ENCODE results near the gene AP2A1. TPM values are rescaled to one million over a fixed set of nuclear protein-coding genes. Genes with fewer than 3 reads are reported as not detected.

AP2A1 gene
- total and polyA plus RNA-seq, 2 of the 13 experiments (the other 11 are each of a cell fraction or from before 2014, with no cell fraction given): 22.7 to 39.7 TPM

DNA sequence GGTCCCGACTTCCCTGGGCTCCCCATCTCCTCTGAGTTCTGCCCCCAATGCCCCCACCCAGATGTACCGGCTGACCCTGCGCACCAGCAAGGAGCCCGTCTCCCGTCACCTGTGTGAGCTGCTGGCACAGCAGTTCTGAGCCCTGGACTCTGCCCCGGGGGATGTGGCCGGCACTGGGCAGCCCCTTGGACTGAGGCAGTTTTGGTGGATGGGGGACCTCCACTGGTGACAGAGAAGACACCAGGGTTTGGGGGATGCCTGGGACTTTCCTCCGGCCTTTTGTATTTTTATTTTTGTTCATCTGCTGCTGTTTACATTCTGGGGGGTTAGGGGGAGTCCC, 39.8 kb downstream of the AP2A1 start:
- TF ChIP-seq, protein P1, sequence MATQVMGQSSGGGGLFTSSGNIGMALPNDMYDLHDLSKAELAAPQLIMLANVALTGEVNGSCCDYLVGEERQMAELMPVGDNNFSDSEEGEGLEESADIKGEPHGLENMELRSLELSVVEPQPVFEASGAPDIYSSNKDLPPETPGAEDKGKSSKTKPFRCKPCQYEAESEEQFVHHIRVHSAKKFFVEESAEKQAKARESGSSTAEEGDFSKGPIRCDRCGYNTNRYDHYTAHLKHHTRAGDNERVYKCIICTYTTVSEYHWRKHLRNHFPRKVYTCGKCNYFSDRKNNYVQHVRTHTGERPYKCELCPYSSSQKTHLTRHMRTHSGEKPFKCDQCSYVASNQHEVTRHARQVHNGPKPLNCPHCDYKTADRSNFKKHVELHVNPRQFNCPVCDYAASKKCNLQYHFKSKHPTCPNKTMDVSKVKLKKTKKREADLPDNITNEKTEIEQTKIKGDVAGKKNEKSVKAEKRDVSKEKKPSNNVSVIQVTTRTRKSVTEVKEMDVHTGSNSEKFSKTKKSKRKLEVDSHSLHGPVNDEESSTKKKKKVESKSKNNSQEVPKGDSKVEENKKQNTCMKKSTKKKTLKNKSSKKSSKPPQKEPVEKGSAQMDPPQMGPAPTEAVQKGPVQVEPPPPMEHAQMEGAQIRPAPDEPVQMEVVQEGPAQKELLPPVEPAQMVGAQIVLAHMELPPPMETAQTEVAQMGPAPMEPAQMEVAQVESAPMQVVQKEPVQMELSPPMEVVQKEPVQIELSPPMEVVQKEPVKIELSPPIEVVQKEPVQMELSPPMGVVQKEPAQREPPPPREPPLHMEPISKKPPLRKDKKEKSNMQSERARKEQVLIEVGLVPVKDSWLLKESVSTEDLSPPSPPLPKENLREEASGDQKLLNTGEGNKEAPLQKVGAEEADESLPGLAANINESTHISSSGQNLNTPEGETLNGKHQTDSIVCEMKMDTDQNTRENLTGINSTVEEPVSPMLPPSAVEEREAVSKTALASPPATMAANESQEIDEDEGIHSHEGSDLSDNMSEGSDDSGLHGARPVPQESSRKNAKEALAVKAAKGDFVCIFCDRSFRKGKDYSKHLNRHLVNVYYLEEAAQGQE (IDR thresholded peaks at IDR 0.05; ENCODE audit: borderline replicate concordance in 1 of 2, low read depth in 1 of 2, low read length in 2 of 2): no peak
- TF ChIP-seq, protein P2, sequence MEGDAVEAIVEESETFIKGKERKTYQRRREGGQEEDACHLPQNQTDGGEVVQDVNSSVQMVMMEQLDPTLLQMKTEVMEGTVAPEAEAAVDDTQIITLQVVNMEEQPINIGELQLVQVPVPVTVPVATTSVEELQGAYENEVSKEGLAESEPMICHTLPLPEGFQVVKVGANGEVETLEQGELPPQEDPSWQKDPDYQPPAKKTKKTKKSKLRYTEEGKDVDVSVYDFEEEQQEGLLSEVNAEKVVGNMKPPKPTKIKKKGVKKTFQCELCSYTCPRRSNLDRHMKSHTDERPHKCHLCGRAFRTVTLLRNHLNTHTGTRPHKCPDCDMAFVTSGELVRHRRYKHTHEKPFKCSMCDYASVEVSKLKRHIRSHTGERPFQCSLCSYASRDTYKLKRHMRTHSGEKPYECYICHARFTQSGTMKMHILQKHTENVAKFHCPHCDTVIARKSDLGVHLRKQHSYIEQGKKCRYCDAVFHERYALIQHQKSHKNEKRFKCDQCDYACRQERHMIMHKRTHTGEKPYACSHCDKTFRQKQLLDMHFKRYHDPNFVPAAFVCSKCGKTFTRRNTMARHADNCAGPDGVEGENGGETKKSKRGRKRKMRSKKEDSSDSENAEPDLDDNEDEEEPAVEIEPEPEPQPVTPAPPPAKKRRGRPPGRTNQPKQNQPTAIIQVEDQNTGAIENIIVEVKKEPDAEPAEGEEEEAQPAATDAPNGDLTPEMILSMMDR (CRISPR knock-in tag; IDR thresholded peaks at IDR 0.05): no peak
- TF ChIP-seq MYC (CRISPR knock-in tag; IDR thresholded peaks at IDR 0.05; ENCODE audit: borderline replicate concordance) (no peak), U2AF1 (optimal IDR thresholded peaks at IDR 0.05; ENCODE audit: low read depth, low read length) (no peak), MBD4 (IDR thresholded peaks at IDR 0.05; ENCODE audit: borderline replicate concordance, low read length) (no peak), SP140L (CRISPR knock-in tag; IDR thresholded peaks at IDR 0.05; ENCODE audit: borderline replicate concordance) (no peak), RFX1 (IDR thresholded peaks at IDR 0.05) (no peak), NFKB2 (CRISPR knock-in tag; IDR thresholded peaks at IDR 0.05; ENCODE audit: borderline replicate concordance) (no peak)
- TF ChIP-seq, protein P3, sequence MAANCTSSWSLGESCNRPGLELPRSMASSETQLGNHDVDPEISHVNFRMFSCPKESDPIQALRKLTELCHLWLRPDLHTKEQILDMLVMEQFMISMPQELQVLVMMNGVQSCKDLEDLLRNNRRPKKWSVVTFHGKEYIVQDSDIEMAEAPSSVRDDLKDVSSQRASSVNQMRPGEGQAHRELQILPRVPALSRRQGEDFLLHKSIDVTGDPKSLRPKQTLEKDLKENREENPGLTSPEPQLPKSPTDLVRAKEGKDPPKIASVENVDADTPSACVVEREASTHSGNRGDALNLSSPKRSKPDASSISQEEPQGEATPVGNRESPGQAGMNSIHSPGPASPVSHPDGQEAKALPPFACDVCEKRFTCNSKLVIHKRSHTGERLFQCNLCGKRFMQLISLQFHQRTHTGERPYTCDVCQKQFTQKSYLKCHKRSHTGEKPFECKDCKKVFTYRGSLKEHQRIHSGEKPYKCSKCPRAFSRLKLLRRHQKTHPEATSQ (CRISPR knock-in tag; IDR thresholded peaks at IDR 0.05; ENCODE audit: borderline replicate concordance): no peak
- TF ChIP-seq, protein P4, sequence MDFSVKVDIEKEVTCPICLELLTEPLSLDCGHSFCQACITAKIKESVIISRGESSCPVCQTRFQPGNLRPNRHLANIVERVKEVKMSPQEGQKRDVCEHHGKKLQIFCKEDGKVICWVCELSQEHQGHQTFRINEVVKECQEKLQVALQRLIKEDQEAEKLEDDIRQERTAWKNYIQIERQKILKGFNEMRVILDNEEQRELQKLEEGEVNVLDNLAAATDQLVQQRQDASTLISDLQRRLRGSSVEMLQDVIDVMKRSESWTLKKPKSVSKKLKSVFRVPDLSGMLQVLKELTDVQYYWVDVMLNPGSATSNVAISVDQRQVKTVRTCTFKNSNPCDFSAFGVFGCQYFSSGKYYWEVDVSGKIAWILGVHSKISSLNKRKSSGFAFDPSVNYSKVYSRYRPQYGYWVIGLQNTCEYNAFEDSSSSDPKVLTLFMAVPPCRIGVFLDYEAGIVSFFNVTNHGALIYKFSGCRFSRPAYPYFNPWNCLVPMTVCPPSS (IDR thresholded peaks at IDR 0.05): no peak
- no peak overlapping the region for H3K4me3 ChIP-seq (replicated peaks in 1 of 3; ENCODE audit: insufficient read depth in 1 of 3, low read depth in 2 of 3, low read length in 3 of 3)
- no TSS peak for BruUV-seq (replicated peaks)
- intact Hi-C loops (cut with micrococcal nuclease; ENCODE audit: unreplicated experiment) (no loop called here), in situ Hi-C loops (cut with HindIII; ENCODE audit: extremely low pct_ligation_motif_present, low pct_unique_long_range_greater_than_20kb) (no loop called here)
- no peak for DNase-seq (ENCODE audit: low spot score)
- peaks cover 3 to 14% of the 10 kb centered on the region in 2 experiments; a peak in 2 of 5 replicates for H3K36me3 ChIP-seq (replicated peaks in 1 of 2; ENCODE audit: control insufficient read depth in 1 of 2, insufficient read depth in 2 of 2, low read length in 2 of 2)
- H3K79me2 ChIP-seq (ENCODE audit: insufficient read depth, low read length): no peaks in the 10 kb centered on the region
- FAIRE-seq: no peak
- H2AFZ ChIP-seq (ENCODE audit: low read length): no peak overlapping the region
- no peaks in the 10 kb centered on the region for H3K9me3 ChIP-seq (ENCODE audit: low read length)
- H3K27ac ChIP-seq (ENCODE audit: extremely low read length, insufficient read depth, low read length): no peak overlapping the region
- POLR2A ChIA-PET: no interaction called here
- WGBS (ENCODE audit: low lambda C conversion rate): 87% methylated on average over 8 of the region's 8 CpGs
- peaks cover 14% of the 10 kb centered on the region for H3K4me1 ChIP-seq (ENCODE audit: insufficient read depth, low read length)
- H3K27me3 ChIP-seq (ENCODE audit: control insufficient read depth in 1 of 2, insufficient read depth in 2 of 2, low read length in 2 of 2): no peaks in the 10 kb centered on the region
- H3K9ac ChIP-seq (ENCODE audit: insufficient read depth, low read depth, low read length): no peak overlapping the region
- CTCF ChIA-PET (ENCODE audit: low intra/inter-chr PET ratio, low total read pairs): no interaction called here
- ATAC-seq: no peak
- H4K20me1 ChIP-seq (ENCODE audit: insufficient read depth, low read length): no peaks in the 10 kb centered on the region
- H3K4me2 ChIP-seq (ENCODE audit: low read depth, low read length): no peak overlapping the region
